ENCODE data around the gene KNDC1.

Gene KNDC1

GRCh38 chr10:133163889-133164815 lies 4.1 kb downstream of the KNDC1 start:
- no peak for DNase-seq (ENCODE audit: low spot score)
- POLR2A ChIA-PET (ENCODE audit: low non-redundant PET): no interaction called here
- CTCF ChIA-PET: no interaction called here
- TF ChIP-seq CTCF (conservative IDR thresholded peaks at IDR 0.05; ENCODE audit: low read depth): no peak
- H3K27ac ChIP-seq: no peak overlapping the region

- no peak for DNase-seq (ENCODE audit: low spot score)
- H3K27ac ChIP-seq: no peak overlapping the region
- CTCF ChIA-PET: interaction anchor here (0.5 kb wide), 1 partner anchor 28 kb away, joined by 7 read pairs; no protein-coding TSS in a partner anchor
- POLR2A ChIA-PET (ENCODE audit: low non-redundant PET): no interaction called here
- TF ChIP-seq CTCF (conservative IDR thresholded peaks at IDR 0.05; ENCODE audit: low read depth): no peak
Measured at GRCh38 chr10:133164816-133165555, 5.0 kb downstream of the KNDC1 start.

- POLR2A ChIA-PET (ENCODE audit: low non-redundant PET): no interaction called here
Measured at GRCh38 chr10:133165556-133166503, 5.8 kb downstream of the KNDC1 start.

GRCh38 chr10:133166504-133166827 lies 6.4 kb downstream of the KNDC1 start:
- ChIA-PET CTCF (no interaction called here), POLR2A (ENCODE audit: low non-redundant PET) (no interaction called here)
- no peak for TF ChIP-seq CTCF (conservative IDR thresholded peaks at IDR 0.05; ENCODE audit: low read depth)
- no peak overlapping the region for H3K27ac ChIP-seq
- no peak for DNase-seq (ENCODE audit: low spot score)

More at GRCh38 chr10:133165556-133166503, 5.8 kb downstream of the KNDC1 start:
- H3K27ac ChIP-seq: no peak overlapping the region
- DNase-seq (ENCODE audit: low spot score): no peak
- CTCF ChIA-PET: interaction anchor here (0.5 kb wide), 1 partner anchor 27 kb away, joined by 7 read pairs; no protein-coding TSS in a partner anchor
- no peak for TF ChIP-seq CTCF (conservative IDR thresholded peaks at IDR 0.05; ENCODE audit: low read depth)

GRCh38 chr10:133166828-133167692 lies 7.0 kb downstream of the KNDC1 start:
- CTCF ChIA-PET: no interaction called here
- POLR2A ChIA-PET (ENCODE audit: low non-redundant PET): interaction anchor here (0.8 kb wide), 1 partner anchor 33 kb away, joined by 3 read pairs; no protein-coding TSS in a partner anchor
- TF ChIP-seq CTCF (conservative IDR thresholded peaks at IDR 0.05; ENCODE audit: low read depth): no peak
- H3K27ac ChIP-seq: no peak overlapping the region
- DNase-seq (ENCODE audit: low spot score): no peak
